Stimulated activated CD8-positive, alpha-beta memory T cell treated with anti-CD3 and anti-CD28 coated beads, Interleukin-15, amount 100 ng/mL, for 24 hours (primary cell): Measurements from ENCODE around the gene MCF2L.

ENCODE experiments used
- DNase-seq: peaks from one replicate; pipeline ENCODE4 v3.0.0-alpha.2; 2020; ENCODE audit warnings: low read depth

The MCF2L gene

GRCh38 chr13:113112893-113113845 lies 144.2 kb downstream of the MCF2L start:
- DNase-seq = no peak

GRCh38 chr13:113113846-113114271 lies 144.8 kb downstream of the MCF2L start:
- no peak for DNase-seq

GRCh38 chr13:113114511-113115362 lies 145.7 kb downstream of the MCF2L start:
- no peak for DNase-seq

DNA sequence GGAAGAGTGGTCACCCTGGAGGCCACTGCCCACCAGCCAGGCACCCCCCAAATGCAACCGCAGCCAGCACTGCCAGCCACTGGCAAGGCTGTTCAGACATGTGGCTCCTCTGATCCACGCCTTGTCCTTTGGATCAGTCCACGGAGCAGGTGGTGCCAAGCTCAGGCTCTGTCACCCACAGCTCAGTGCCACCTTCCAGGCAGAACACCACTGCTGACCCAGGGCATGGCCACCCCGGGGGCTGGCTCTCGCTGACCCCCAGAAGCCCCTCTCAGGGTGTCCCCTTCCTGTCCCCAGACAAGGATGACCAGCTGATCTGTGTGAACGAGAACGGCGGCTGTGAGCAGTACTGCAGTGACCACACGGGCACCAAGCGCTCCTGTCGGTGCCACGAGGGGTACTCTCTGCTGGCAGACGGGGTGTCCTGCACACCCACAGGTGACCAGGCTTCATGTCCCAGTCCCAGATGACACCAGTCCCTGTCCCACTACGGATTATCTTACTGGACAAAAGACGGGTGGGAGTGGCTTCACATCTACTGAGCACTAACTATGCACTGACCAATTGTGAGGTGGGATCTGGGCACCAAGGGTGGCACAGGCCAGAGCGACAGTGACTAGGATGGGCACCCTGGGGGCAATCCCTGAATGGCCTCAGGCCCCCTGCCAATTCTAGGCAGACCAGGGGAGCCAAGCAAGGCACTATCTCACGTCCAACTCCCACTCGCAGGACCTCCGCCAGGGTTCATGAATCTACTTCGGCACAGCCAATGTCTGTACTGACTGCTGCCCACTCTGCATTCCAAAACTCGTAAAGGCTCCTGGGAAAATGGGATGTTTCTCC lies 146.6 kb downstream of the MCF2L start:
- DNase-seq = no peak

GRCh38 chr13:113116206-113116800 lies 147.3 kb downstream of the MCF2L start:
- no peak for DNase-seq

DNA sequence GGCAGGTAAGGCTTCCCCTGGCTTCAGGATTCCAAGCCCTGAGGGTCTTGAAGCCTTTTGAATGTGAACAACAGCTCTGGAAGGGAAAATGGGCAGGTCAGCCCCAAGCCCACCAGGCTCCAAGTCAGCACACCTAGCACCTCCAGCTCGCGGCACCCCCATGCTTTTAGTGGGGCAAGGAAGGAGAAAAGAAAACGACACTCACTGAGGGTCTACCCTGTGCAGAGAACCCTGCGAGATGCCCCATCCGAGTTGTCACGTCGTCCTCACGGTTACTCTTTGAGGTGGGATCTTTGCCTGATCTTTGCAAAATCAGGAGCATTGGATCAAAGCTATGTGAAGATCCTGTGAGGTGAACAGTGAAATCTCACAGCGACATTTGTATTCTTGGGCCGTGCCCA lies 147.9 kb downstream of the MCF2L start:
- no peak for DNase-seq

DNA sequence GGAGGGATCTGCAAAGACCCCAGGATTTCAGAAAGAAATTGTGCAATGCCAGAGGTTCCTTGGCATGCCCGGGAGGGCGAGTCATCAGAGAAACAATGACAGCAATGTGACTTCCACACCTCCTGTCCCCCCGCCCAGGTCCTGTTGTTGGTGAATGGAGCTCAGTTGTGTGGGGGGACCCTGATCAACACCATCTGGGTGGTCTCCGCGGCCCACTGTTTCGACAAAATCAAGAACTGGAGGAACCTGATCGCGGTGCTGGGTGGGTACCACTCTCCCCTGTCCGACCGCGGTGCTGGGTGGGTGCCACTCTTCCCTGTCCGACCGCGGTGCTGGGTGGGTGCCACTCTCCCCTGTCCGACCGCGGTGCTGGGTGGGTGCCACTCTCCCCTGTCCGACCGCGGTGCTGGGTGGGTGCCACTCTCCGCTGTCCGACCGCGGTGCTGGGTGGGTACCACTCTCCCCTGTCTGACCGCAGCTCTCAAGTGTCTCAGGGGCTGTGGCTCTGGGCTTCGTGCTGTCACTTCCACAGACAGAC lies 148.4 kb downstream of the MCF2L start:
- no peak for DNase-seq

GRCh38 chr13:113117911-113118260 lies 148.9 kb downstream of the MCF2L start:
- no peak for DNase-seq

DNA sequence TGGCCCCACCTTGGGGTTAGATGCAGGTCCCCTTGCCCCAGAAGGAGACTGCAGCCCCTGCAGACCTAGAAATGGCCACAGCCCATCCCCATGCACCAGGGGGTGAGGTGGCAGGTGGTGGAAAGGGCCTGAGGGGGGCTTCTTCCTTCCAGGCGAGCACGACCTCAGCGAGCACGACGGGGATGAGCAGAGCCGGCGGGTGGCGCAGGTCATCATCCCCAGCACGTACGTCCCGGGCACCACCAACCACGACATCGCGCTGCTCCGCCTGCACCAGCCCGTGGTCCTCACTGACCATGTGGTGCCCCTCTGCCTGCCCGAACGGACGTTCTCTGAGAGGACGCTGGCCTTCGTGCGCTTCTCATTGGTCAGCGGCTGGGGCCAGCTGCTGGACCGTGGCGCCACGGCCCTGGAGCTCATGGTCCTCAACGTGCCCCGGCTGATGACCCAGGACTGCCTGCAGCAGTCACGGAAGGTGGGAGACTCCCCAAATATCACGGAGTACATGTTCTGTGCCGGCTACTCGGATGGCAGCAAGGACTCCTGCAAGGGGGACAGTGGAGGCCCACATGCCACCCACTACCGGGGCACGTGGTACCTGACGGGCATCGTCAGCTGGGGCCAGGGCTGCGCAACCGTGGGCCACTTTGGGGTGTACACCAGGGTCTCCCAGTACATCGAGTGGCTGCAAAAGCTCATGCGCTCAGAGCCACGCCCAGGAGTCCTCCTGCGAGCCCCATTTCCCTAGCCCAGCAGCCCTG lies 149.4 kb downstream of the MCF2L start:
- DNase-seq = no peak

GRCh38 chr13:113119166-113119821 lies 150.3 kb downstream of the MCF2L start:
- DNase-seq = no peak

DNA sequence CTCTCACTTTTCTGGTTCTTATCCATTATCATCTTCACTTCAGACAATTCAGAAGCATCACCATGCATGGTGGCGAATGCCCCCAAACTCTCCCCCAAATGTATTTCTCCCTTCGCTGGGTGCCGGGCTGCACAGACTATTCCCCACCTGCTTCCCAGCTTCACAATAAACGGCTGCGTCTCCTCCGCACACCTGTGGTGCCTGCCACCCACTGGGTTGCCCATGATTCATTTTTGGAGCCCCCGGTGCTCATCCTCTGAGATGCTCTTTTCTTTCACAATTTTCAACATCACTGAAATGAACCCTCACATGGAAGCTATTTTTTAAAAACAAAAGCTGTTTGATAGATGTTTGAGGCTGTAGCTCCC lies 150.8 kb downstream of the MCF2L start:
- no peak for DNase-seq

DNA sequence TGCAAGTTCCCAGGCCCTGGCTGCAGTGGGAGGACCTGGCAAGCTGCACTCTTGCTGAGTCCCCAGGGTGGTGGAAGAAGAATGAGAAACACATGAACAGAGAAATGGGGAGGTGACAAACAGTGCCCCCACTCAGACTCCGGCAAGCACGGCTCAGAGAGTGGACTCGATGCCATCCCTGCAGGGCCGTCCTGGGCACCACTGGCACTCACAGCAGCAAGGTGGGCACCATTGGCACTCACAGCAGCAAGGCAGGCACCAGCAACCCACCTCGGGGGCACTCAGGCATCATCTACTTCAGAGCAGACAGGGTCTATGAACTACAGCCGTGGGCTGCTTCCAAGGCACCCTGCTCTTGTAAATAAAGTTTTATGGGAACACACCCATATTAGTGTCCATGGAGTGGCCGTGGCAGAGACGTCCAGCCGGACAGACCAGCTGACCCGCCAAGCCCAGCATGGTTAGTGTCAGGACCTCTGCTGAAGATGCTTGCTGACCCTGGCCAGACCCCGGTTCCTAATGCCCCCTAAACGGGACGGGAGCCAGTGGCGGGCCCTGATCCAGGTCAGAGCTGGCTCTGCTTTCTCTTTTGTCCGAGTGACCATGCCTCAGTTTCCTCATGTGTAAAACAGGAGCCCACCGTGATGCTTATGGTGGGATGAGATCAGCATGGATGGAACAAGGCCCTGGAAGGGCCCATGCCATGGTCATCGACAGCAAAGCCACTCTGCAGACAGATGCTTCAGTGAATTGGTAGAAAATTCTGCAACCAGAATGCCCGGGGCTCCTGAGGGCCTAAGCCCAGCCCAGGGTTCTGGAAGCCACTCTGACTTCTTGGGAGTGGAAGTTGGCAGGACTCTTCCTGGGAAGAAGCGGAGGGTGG lies 151.5 kb downstream of the MCF2L start:
- no peak for DNase-seq

GRCh38 chr13:113121183-113121927 lies 152.3 kb downstream of the MCF2L start:
- DNase-seq = no peak

- DNase-seq = no peak
Observed at GRCh38 chr13:113121928-113122471, 153.0 kb downstream of the MCF2L start.

DNA sequence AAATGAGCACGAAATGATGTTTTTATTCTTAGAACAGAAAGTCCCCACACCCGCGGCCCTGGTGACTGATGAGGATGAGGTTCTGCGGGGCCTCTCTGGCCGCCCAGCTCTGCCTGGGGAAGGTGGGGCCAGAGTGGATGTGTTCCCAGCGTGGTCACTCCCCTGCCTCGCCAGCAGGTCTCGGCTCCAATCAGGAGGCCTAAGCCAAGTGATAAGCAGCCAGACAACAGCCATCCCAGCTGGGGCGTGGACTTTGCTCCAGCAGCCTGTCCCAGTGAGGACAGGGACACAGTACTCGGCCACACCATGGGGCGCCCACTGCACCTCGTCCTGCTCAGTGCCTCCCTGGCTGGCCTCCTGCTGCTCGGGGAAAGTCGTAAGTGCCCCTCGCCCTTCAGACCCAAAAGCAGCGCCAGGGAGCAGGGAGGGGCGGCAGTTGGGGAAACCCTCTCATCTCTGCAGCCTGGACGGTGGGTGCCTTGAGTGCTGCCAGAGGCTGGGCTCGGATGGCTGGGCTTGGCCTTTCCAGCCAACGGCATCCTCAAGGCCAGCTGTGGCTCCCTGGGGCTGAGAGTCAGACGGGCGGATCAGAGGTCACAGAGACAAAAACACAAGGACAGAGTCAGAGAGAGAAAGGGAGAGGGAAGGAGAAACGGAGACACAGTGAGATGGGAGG lies 153.7 kb downstream of the MCF2L start, which contains the start of gene F10:
TSS of gene F10 (plus strand) at position 250 of the 676 bp plus-strand sequence. CDS start at position 307, 57 bp downstream.
- no peak for DNase-seq

GRCh38 chr13:113123226-113124201 lies 154.5 kb downstream of the MCF2L start:
- no peak for DNase-seq
